Thymus (tissue), 11 donors: Measurements from ENCODE around the gene GPRC5B. TPM values are rescaled to one million over a fixed set of nuclear protein-coding genes. Genes with fewer than 3 reads are reported as not detected.

Experiments used
- DNase-seq, 9 donors: peaks; one replicate each; pipeline ENCODE4 v3.0.0-alpha.2; 2013; ENCODE audit warnings: low spot score in 9 of 9, low read depth in 6 of 9, missing footprints in 1 of 9
- H3K27ac ChIP-seq, 2 donors: one replicate each; pipeline ENCODE4 v1.5.1; 2013; ENCODE audit warnings: control low read depth in 1 of 2, low read depth in 1 of 2, low read length in 1 of 2, mild to moderate bottlenecking in 1 of 2, moderate library complexity in 1 of 2
- H3K27me3 ChIP-seq, 2 donors: one replicate each; pipeline ENCODE4 v1.5.1; 2013; ENCODE audit warnings: low read length in 1 of 2; ENCODE audit not compliant: control insufficient read depth in 2 of 2, insufficient read depth in 1 of 2
- H3K36me3 ChIP-seq, 2 donors: one replicate each; pipeline ENCODE4 v1.5.1; 2013; ENCODE audit warnings: low read length in 1 of 2, mild to moderate bottlenecking in 1 of 2, moderate library complexity in 1 of 2; ENCODE audit not compliant: control insufficient read depth in 2 of 2, insufficient read depth in 2 of 2
- H3K4me1 ChIP-seq, 2 donors: one replicate each; pipeline ENCODE4 v1.5.1; 2013; ENCODE audit warnings: low read length in 2 of 2; ENCODE audit not compliant: control insufficient read depth in 2 of 2, insufficient read depth in 2 of 2
- H3K4me3 ChIP-seq, 2 donors: one replicate each; pipeline ENCODE4 v1.5.1; 2013; ENCODE audit warnings: low read length in 2 of 2, control low read depth in 1 of 2, mild to moderate bottlenecking in 1 of 2
- H3K9me3 ChIP-seq, 2 donors: one replicate each; pipeline ENCODE4 v1.5.1; 2013; ENCODE audit warnings: low read length in 1 of 2, mild to moderate bottlenecking in 1 of 2; ENCODE audit not compliant: control insufficient read depth in 2 of 2, insufficient read depth in 1 of 2
- WGBS: extraction: QIAGEN DNeasy Blood & Tissue Kit; methylation state at CpG from one replicate; pipeline ENCODE4 v1.1.7; 2013; 5-methylcytosine and 5-hydroxymethylcytosine counted together
- polyA plus RNA-seq: library from polyadenylated mRNA; stranded (reverse); fragments of 200-250 nt; gene quantifications from one replicate; pipeline ENCODE4 v1.2.3, GENCODE V29; 2013
- total RNA-seq: library from RNA; stranded (reverse); fragments of 120-200 nt; gene quantifications from one replicate; pipeline ENCODE4 v1.2.4, GENCODE V29; 2013
- donor health status: healthy.

Gene GPRC5B
- total and polyA plus RNA-seq, 2 donors: 1.5 to 7.8 TPM

GRCh38 chr16:19907161-19907992, 22.7 kb upstream of the GPRC5B start:
- Histone ChIP-seq H3K4me3 (peak overlapping the region in 1 of 2 donors; percentile 12), H3K27me3 (no peaks in the 10 kb centered on the region), H3K27ac (no peak overlapping the region), H3K36me3 (no peaks in the 10 kb centered on the region), H3K9me3 (no peaks in the 10 kb centered on the region), H3K4me1 (no peaks in the 10 kb centered on the region)
- DNase-seq: peak in 7 of 9 donors; percentile 28 to 81 (median 63)
- WGBS: 30% methylated on average over 24 of the region's 24 CpGs

GRCh38 chr16:19901164-19901563, 16.5 kb upstream of the GPRC5B start:
- Histone ChIP-seq H3K9me3 (no peaks in the 10 kb centered on the region), H3K27ac (no peak overlapping the region), H3K27me3 (no peaks in the 10 kb centered on the region), H3K4me3 (no peak overlapping the region), H3K4me1 (no peaks in the 10 kb centered on the region), H3K36me3 (no peaks in the 10 kb centered on the region)
- WGBS: 88% methylated on average over 7 of the region's 7 CpGs
- no peak for DNase-seq

GRCh38 chr16:19899605-19899955, 14.9 kb upstream of the GPRC5B start:
- Histone ChIP-seq H3K36me3 (no peaks in the 10 kb centered on the region), H3K9me3 (no peaks in the 10 kb centered on the region), H3K27me3 (no peaks in the 10 kb centered on the region), H3K4me3 (no peak overlapping the region), H3K4me1 (no peaks in the 10 kb centered on the region), H3K27ac (no peak overlapping the region)
- WGBS: 66% methylated on average over 5 of the region's 5 CpGs
- DNase-seq: no peak

- Histone ChIP-seq H3K27ac (no peak overlapping the region), H3K9me3 (no peaks in the 10 kb centered on the region), H3K36me3 (no peaks in the 10 kb centered on the region), H3K4me3 (no peak overlapping the region), H3K4me1 (no peaks in the 10 kb centered on the region), H3K27me3 (no peaks in the 10 kb centered on the region)
- WGBS: 24% methylated on average over 13 of the region's 13 CpGs
- peak in 3 of 9 donors; percentile 27 to 53 (median 40) for DNase-seq
Measured at GRCh38 chr16:19898924-19899604, 14.4 kb upstream of the GPRC5B start.

DNA sequence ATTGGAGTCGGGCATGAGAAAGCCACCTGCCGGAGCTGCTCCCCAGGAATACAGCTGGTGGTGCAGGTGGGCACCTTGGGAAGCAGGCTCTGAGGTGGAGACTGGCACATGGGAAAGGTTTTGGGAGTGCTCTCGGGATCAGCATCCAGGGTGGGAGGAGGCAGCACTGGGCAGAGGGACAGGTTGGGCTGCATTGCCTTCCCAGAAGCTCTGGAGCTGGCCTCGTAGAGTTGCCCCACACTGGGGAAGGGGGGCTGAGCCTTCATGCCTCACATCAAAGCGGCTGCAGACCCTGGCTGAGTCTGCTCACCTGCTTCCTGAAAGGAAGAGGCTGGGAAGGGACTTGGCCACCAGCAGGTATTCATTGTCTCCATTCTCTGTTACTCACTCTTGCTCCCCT, 13.5 kb upstream of the GPRC5B start:
- WGBS: 73% methylated on average over 5 of the region's 5 CpGs
- Histone ChIP-seq H3K4me1 (no peaks in the 10 kb centered on the region), H3K36me3 (no peaks in the 10 kb centered on the region), H3K27me3 (no peaks in the 10 kb centered on the region), H3K4me3 (no peak overlapping the region), H3K9me3 (no peaks in the 10 kb centered on the region), H3K27ac (no peak overlapping the region)
- no peak for DNase-seq

GRCh38 chr16:19896951-19897350, 12.3 kb upstream of the GPRC5B start:
- H3K4me3 ChIP-seq: no peak overlapping the region
- H3K9me3 ChIP-seq: no peaks in the 10 kb centered on the region
- DNase-seq: no peak
- H3K36me3 ChIP-seq: no peaks in the 10 kb centered on the region
- 91% methylated on average over 5 of the region's 5 CpGs for WGBS
- no peaks in the 10 kb centered on the region for H3K27me3 ChIP-seq
- H3K27ac ChIP-seq: no peak overlapping the region
- H3K4me1 ChIP-seq: no peaks in the 10 kb centered on the region

DNA sequence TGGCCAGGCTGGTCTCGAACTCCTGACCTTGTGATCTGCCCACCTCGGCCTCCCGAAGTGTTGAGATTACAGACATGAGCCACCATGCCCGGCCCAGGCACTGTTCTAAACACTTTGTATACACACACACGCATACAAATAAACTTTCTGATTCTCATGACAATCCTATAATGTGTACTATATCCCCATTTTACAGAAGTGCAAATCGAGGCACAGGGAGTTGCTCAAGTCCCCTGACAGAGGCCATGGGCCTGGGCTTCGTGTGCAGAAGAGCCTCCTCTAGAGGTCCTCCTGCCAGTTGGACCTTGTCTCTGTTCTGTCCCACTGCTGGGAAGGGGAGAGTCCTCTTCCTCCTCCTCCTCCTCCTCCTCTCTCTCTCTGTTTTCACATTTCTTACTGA, 9.9 kb upstream of the GPRC5B start:
- DNase-seq: no peak
- no peaks in the 10 kb centered on the region for H3K27me3 ChIP-seq
- H3K9me3 ChIP-seq: no peaks in the 10 kb centered on the region
- no peak overlapping the region for H3K4me3 ChIP-seq
- WGBS: 93% methylated on average over 7 of the region's 7 CpGs
- H3K4me1 ChIP-seq: no peaks in the 10 kb centered on the region
- no peak overlapping the region for H3K27ac ChIP-seq
- no peaks in the 10 kb centered on the region for H3K36me3 ChIP-seq

- DNase-seq: no peak
- Histone ChIP-seq H3K4me1 (no peaks in the 10 kb centered on the region), H3K27me3 (no peaks in the 10 kb centered on the region), H3K9me3 (no peaks in the 10 kb centered on the region), H3K27ac (no peak overlapping the region), H3K4me3 (no peak overlapping the region), H3K36me3 (no peaks in the 10 kb centered on the region)
- WGBS: 96% methylated on average over 12 of the region's 12 CpGs
Measured at GRCh38 chr16:19892902-19893301, 8.3 kb upstream of the GPRC5B start.

DNA sequence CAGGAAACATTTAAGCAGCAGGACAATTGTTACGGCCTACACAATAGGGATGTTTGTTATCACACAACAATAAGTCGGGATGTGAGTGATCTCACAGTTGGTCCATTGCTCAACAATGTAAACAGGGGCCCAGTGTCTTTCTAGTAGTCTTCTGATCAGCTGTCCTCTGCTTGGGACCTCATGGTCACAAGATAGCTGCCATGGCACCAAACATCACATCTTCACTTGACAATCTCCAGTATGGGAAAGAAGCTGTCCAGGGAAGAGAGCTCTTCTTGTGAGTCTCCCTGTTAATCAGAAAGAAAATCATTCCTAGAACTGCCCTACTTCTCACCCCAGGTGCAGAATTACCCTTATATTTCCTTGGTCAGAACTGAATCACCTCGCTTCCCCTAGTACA, 6.3 kb upstream of the GPRC5B start:
- Histone ChIP-seq H3K9me3 (no peaks in the 10 kb centered on the region), H3K27ac (no peak overlapping the region), H3K27me3 (peaks cover 3 to 4% of the 10 kb centered on the region in 2 donors), H3K4me1 (no peaks in the 10 kb centered on the region), H3K36me3 (no peaks in the 10 kb centered on the region), H3K4me3 (no peak overlapping the region)
- 95% methylated on average over 3 of the region's 3 CpGs for WGBS
- DNase-seq: no peak
